Mesendoderm (in vitro differentiated cells): ENCODE measurements around the gene PNPT1. TPM values are rescaled to one million over a fixed set of nuclear protein-coding genes. Genes with fewer than 3 reads are reported as not detected.
"Not testable (repeated sequence)": the region's sequence is repeated elsewhere in the genome, so short reads cannot be mapped to it uniquely, and the experiment has no call there.

Experiments
- DNase-seq: peaks from one replicate; pipeline ENCODE4 v3.0.0; 2013
- H2AK5ac ChIP-seq: 2 replicates; pipeline ENCODE4 v1.6.1; 2013; ENCODE audit warnings: low read length, inconsistent platforms
- H2BK120ac ChIP-seq: 2 replicates; pipeline ENCODE4 v1.6.1; 2013; ENCODE audit warnings: low read depth, mild to moderate bottlenecking, low read length, moderate library complexity, mixed read lengths
- H2BK15ac ChIP-seq: replicated peaks from 2 replicates; pipeline ENCODE4 v1.6.1; 2013; ENCODE audit warnings: low read depth, mild to moderate bottlenecking, moderate library complexity
- H2BK5ac ChIP-seq: 2 replicates; pipeline ENCODE4 v1.6.1; 2013; ENCODE audit warnings: low read length, inconsistent platforms
- H3K18ac ChIP-seq: 2 replicates; pipeline ENCODE4 v1.6.1; 2013; ENCODE audit warnings: mild to moderate bottlenecking, low read length, mixed read lengths
- H3K23ac ChIP-seq: one replicate; pipeline ENCODE4 v1.6.1; 2013; ENCODE audit warnings: low read length
- H3K27ac ChIP-seq: 2 replicates; pipeline ENCODE4 v1.5.1; 2013; ENCODE audit warnings: low read depth, mild to moderate bottlenecking, inconsistent platforms, low read length, moderate library complexity
- H3K27me3 ChIP-seq: 2 replicates; pipeline ENCODE4 v1.6.1; 2013; ENCODE audit warnings: low read length, control low read depth, mild to moderate bottlenecking, inconsistent platforms; ENCODE audit not compliant: insufficient read depth, poor library complexity
- H3K36me3 ChIP-seq: 2 replicates; pipeline ENCODE4 v1.6.1; 2013; ENCODE audit warnings: low read length, inconsistent platforms; ENCODE audit not compliant: control insufficient read depth, insufficient read depth
- H3K4ac ChIP-seq: one replicate; pipeline ENCODE4 v1.6.1; 2013; ENCODE audit warnings: low read depth, mild to moderate bottlenecking, low read length, moderate library complexity
- H3K4me1 ChIP-seq: 2 replicates; pipeline ENCODE4 v1.6.1; 2013; ENCODE audit warnings: low read depth, low read length, inconsistent platforms; ENCODE audit not compliant: control insufficient read depth
- H3K4me2 ChIP-seq: 2 replicates; pipeline ENCODE4 v1.6.1; 2013; ENCODE audit warnings: low read length
- H3K4me3 ChIP-seq: 2 replicates; pipeline ENCODE4 v1.5.1; 2013; ENCODE audit warnings: mild to moderate bottlenecking, low read length
- H3K56ac ChIP-seq: one replicate; pipeline ENCODE4 v1.6.1; 2013; ENCODE audit warnings: low read length
- H3K79me1 ChIP-seq: 2 replicates; pipeline ENCODE4 v1.6.1; 2013; ENCODE audit warnings: low read length, inconsistent platforms
- H3K79me2 ChIP-seq: 2 replicates; pipeline ENCODE4 v1.6.1; 2013; ENCODE audit warnings: mild to moderate bottlenecking, low read length; ENCODE audit not compliant: control insufficient read depth, insufficient read depth
- H3K9ac ChIP-seq: 2 replicates; pipeline ENCODE4 v1.6.1; 2013; ENCODE audit warnings: low read length, inconsistent platforms
- H4K5ac ChIP-seq: one replicate; pipeline ENCODE4 v1.6.1; 2013; ENCODE audit warnings: low read length
- H4K8ac ChIP-seq: one replicate; pipeline ENCODE4 v1.6.1; 2013; ENCODE audit warnings: low read depth, mild to moderate bottlenecking, control low read depth, low read length, moderate library complexity
- WGBS: extraction: QIAGEN DNeasy Blood & Tissue Kit; methylation state at CpG from one replicate; pipeline ENCODE4 v1.1.7; 2013; ENCODE audit warnings: low lambda C conversion rate, missing lambda C conversion rate; ENCODE audit not compliant: insufficient coverage; ENCODE audit errors: extremely low coverage; 5-methylcytosine and 5-hydroxymethylcytosine counted together
- polyA plus RNA-seq, 2 experiments: library from polyadenylated mRNA; stranded (reverse); fragments of 200-250 nt; gene quantifications; one replicate each; pipeline ENCODE4 v1.2.3, GENCODE V29; 2013

Gene PNPT1
- 22.5 TPM for polyA plus RNA-seq (2013, experiment 1 of 2)
- 21.7 TPM for polyA plus RNA-seq (2013, experiment 2 of 2)

- peaks cover 27% of the 10 kb centered on the region for H3K79me2 ChIP-seq
- H3K18ac ChIP-seq, result no peak within 1 kb of the TSS
- no peaks in the 10 kb centered on the region for H3K27me3 ChIP-seq
- H3K79me1 ChIP-seq, result peaks cover 2% of the 10 kb centered on the region
- peak; percentile 95 for DNase-seq
- H4K8ac ChIP-seq, result no peak within 1 kb of the TSS
- peak within 1 kb of the TSS; percentile 52 for H3K4me2 ChIP-seq
- no peak within 1 kb of the TSS for H2AK5ac ChIP-seq
- no peak within 1 kb of the TSS for H3K4ac ChIP-seq
- peak within 1 kb of the TSS; percentile 45 for H3K23ac ChIP-seq
- H3K27ac ChIP-seq, result no peak within 1 kb of the TSS
- peak within 1 kb of the TSS; percentile 93 for H3K56ac ChIP-seq
- no peaks in the 10 kb centered on the region for H3K4me1 ChIP-seq
- H4K5ac ChIP-seq, result no peak within 1 kb of the TSS
- no peak within 1 kb of the TSS for H2BK5ac ChIP-seq
- peak within 1 kb of the TSS; percentile 93 for H3K9ac ChIP-seq
- no peak within 1 kb of the TSS for H2BK15ac ChIP-seq
- H2BK120ac ChIP-seq, result no peak within 1 kb of the TSS
- WGBS, result no CpG with 5 or more reads among the region's 56 CpGs
- peak within 1 kb of the TSS; percentile 94 for H3K4me3 ChIP-seq
- no peaks in the 10 kb centered on the region for H3K36me3 ChIP-seq
Observed at GRCh38 chr2:55693181-55694125, at the start of gene PNPT1. Gene PNPT1 (minus strand): TSS chr2:55693844. CDS start chr2:55693823, 21 bp downstream.

GRCh38 chr2:55742996-55743395, 49.4 kb upstream of the PNPT1 start:
- no CpG with 5 or more reads among the region's 3 CpGs for WGBS
- H3K4me3 ChIP-seq, result no peak overlapping the region
- H3K56ac ChIP-seq, result no peak overlapping the region
- H3K18ac ChIP-seq, result no peak overlapping the region
- H3K9ac ChIP-seq, result no peak overlapping the region
- no peaks in the 10 kb centered on the region for H3K27me3 ChIP-seq
- H3K79me1 ChIP-seq, result no peaks in the 10 kb centered on the region
- H3K36me3 ChIP-seq, result no peaks in the 10 kb centered on the region
- H2BK5ac ChIP-seq, result no peak overlapping the region
- no peak overlapping the region for H2BK120ac ChIP-seq
- H2AK5ac ChIP-seq, result no peak overlapping the region
- no peak overlapping the region for H3K4me2 ChIP-seq
- H4K5ac ChIP-seq, result no peak overlapping the region
- no peak overlapping the region for H2BK15ac ChIP-seq
- no peak overlapping the region for H3K23ac ChIP-seq
- H3K79me2 ChIP-seq, result no peaks in the 10 kb centered on the region
- no peak overlapping the region for H3K4ac ChIP-seq
- DNase-seq, result no peak
- no peak overlapping the region for H3K27ac ChIP-seq
- H3K4me1 ChIP-seq, result no peaks in the 10 kb centered on the region
- H4K8ac ChIP-seq, result no peak overlapping the region

- WGBS, result no CpG with 5 or more reads among the region's 5 CpGs
- H2AK5ac ChIP-seq, H3K4me2 ChIP-seq: not testable (repeated sequence)
Observed at GRCh38 chr2:55736019-55736536, 42.4 kb upstream of the PNPT1 start.

GRCh38 chr2:55734726-55735125, 41.1 kb upstream of the PNPT1 start:
- H3K9ac ChIP-seq, result no peak overlapping the region
- H3K27ac ChIP-seq, result no peak overlapping the region
- H3K4me2 ChIP-seq, result no peak overlapping the region
- no peaks in the 10 kb centered on the region for H3K36me3 ChIP-seq
- DNase-seq, result no peak
- H3K79me1 ChIP-seq, result no peaks in the 10 kb centered on the region
- no peaks in the 10 kb centered on the region for H3K79me2 ChIP-seq
- H3K56ac ChIP-seq, result no peak overlapping the region
- no peak overlapping the region for H3K18ac ChIP-seq
- no peaks in the 10 kb centered on the region for H3K27me3 ChIP-seq
- H3K4me3 ChIP-seq, result no peak overlapping the region
- H2BK120ac ChIP-seq, result no peak overlapping the region
- H4K5ac ChIP-seq, result no peak overlapping the region
- H3K4ac ChIP-seq, result no peak overlapping the region
- no peak overlapping the region for H2BK15ac ChIP-seq
- H4K8ac ChIP-seq, result no peak overlapping the region
- H3K23ac ChIP-seq, result no peak overlapping the region
- H2AK5ac ChIP-seq, result no peak overlapping the region
- H2BK5ac ChIP-seq, result no peak overlapping the region
- no CpG with 5 or more reads among the region's 1 CpG for WGBS
- H3K4me1 ChIP-seq, result no peaks in the 10 kb centered on the region

More at GRCh38 chr2:55736019-55736536, 42.4 kb upstream of the PNPT1 start:
- H3K4me1 ChIP-seq, DNase-seq, H2BK15ac ChIP-seq, H3K56ac ChIP-seq, H2BK5ac ChIP-seq, H3K27ac ChIP-seq, H3K79me2 ChIP-seq, H3K23ac ChIP-seq, H3K4me3 ChIP-seq, H3K79me1 ChIP-seq, H3K4ac ChIP-seq, H4K5ac ChIP-seq, H3K36me3 ChIP-seq, H3K9ac ChIP-seq, H4K8ac ChIP-seq, H2BK120ac ChIP-seq, H3K18ac ChIP-seq, H3K27me3 ChIP-seq: not testable (repeated sequence)

- no CpG with 5 or more reads among the region's 1 CpG for WGBS
- Histone ChIP-seq H3K4me3 (no peak overlapping the region), H3K79me1 (no peaks in the 10 kb centered on the region), H3K18ac (no peak overlapping the region), H3K23ac (no peak overlapping the region), H3K56ac (no peak overlapping the region), H3K9ac (no peak overlapping the region), H2BK15ac (no peak overlapping the region), H2BK5ac (no peak overlapping the region), H3K27me3 (no peaks in the 10 kb centered on the region), H2AK5ac (no peak overlapping the region), H3K27ac (no peak overlapping the region), H3K79me2 (no peaks in the 10 kb centered on the region), H3K4me2 (no peak overlapping the region), H3K4ac (no peak overlapping the region), H4K5ac (no peak overlapping the region), H3K4me1 (no peaks in the 10 kb centered on the region), H3K36me3 (no peaks in the 10 kb centered on the region), H4K8ac (no peak overlapping the region), H2BK120ac (no peak overlapping the region)
- DNase-seq, result no peak
Observed at GRCh38 chr2:55733335-55733734, 39.7 kb upstream of the PNPT1 start.
